Fibroblast of peridontal ligament (primary cell): Measurements from ENCODE around the gene GABBR2.

Source experiments
- DNase-seq: peaks from one replicate; pipeline ENCODE4 v3.0.0-alpha.2; 2010; ENCODE audit errors: extremely low read depth

The GABBR2 gene

DNA sequence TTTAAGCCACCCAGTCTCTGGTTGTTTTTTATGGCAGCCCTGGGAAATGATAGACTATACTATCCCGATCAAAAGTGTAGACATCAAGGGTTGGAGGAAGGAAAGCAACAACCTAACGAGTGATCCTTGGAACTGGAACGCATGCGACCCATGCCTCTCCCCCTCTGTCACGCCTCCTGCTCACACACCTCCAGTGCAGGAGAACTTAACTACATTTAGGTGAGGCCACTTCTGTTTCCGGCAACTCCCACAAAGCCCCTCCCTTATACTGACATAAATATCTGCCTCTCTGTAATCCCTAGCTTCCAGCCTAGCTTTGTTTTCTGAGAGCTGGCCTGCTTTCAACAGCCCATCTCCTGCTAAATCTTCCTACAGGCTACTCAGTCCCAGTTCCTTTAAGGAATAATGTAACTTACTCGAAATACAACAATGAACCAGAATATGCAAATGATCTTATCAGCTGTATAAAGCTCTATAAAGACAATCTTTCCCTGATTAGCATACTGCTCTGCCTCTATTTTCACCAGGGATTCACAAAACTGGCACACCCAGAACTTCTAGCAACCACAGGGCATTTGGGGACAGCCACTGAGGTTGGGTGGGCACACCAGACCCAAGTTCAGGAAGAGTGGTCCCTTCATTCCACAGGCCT is 73.9 kb downstream of the GABBR2 start:
- no peak for DNase-seq

DNA sequence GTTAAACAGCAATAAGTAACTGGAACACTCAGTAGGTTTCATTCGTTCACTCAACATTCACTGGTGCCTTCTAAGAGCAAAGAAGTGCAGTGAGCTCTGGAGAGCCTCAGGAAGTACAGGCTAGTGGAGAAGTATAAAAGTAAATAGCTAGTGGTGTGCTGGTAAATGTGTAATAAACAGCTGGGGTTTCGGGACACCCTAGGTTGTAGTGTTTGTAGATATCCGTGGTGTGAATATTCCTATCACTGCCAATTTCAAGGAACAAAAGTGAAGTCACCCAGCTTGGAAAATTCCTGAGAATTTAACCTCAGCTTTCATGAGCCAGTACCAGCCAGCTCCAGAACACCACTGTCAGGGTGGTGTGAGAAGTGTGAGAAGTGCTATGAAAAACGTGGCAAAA is 75.9 kb downstream of the GABBR2 start:
- no peak for DNase-seq

DNA sequence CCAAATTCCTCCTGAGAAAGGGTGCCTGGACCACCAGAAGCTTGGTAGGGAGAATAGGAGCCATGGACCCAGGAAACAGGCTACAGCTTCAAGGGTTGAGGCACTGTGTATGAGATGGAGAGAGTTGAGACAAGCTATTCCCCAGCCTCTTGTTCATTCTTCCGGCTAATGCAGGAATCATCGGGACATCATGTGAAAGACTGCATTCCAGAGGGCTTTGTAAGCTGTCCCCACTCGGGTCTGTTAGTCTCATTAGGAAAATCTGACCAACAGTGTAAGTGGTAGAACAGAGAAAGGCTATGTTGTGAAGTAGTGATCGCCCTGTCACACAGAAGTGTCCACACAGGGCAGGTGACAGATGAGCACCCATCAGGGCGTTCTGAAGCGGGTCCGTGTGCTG is 81.4 kb downstream of the GABBR2 start:
- no peak for DNase-seq

DNA sequence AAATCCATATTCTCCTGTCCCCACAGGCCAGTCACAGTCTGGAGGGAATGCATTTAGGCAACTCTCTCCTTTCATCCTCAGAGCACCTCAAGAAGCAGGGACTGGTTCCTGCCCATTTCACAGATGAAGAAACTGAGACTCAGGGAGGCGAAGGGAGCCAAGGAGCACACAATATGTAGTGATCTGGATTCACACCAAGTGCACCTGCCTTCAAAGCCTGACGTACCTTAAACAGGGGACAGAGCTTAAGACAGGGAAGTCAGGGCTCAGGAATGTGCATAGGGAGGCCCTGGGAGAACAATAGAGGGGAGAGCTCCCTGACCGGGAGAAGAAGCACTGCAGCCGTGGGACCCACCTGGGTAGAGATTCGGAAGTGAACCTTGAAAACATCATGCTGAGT is 83.0 kb downstream of the GABBR2 start:
- DNase-seq = no peak

DNA sequence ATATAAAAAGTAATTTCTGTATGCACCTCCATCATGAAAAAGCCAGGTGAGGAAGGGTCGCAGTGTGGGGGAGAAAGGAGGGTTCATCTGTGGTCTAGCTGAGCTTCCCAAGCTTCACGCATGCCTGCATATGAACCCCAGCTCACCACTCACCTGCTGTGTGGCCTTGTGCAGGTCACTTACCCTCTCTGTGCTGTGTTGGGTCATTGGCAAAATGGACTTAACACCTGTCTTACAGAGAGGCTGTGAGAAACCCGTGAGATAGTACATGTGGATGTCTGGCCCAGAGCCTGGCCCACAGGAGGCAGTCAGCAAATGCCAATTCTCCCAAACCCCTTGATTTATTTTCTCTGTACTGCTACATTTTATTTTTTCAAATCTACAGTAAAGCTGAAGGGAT is 88.9 kb downstream of the GABBR2 start:
- no peak for DNase-seq

DNA sequence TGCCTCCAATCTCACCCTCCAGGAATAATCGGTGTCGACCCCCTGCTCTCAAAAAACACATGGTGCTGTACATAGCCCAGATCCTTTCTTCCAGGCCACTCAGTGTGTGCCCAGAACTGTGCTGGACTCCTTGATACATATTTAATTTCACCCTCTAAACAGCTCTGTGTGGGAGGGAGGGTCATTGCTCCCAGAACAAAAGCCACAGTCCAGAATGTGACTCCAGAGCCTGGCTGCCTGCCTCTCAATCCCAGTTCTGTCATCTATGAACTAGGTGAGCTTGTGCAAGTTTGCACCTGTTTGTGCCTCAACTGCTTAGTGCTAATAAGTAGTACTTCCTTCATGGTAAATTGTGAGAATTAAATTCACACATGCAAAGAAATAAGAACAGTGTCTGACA is 93.1 kb downstream of the GABBR2 start:
- DNase-seq = no peak

DNA sequence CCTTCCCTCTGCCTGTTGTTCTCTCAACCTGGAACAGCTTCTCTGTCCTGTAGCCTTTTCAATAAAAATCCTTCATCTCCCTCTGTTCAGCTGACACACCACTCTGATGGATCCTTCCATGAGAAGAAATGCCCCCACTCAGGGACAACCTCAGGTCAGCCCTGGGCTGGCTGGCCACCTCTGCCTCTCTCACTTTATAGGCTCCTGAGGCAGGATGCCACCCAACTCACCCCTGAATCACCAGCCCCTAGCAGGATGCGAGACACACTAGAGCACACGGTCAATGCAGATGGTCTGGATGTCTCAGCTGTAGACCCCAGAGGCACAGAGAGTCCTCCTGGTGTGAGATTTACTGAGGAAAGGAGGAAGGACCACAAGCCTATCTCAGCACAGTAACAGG is 93.8 kb downstream of the GABBR2 start:
- no peak for DNase-seq

DNA sequence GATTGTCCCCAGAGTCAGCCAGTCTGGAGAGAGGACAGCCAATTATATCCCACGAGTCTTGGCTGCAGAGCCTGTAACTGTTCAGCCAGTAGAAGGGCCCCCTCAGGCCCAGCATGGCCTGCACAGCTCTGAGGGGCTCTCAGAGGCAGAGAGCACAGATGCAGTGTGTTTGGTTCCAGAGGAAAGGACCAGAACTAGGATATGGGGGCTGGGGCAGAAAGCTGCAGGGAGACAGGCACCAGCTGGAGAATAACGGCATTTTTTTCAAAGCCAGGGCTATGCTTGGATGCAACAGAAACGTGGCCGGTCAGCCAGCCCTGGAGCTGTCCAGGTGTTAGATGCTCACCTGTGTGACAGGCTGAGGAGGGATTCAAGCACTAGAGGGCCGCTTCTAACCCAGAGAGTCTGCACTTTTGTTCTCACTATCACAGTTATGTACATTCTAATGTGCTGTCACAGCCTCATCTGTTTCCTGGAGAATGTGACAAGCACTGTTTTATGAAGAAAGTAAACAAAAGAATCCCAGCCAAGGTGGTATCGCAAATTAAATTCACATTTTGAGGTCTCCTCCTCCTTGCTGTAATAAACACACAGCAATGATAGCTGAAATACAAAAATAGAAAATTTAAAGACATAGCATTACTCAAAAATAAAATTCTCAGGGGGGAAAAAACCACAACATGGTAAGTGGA is 96.5 kb downstream of the GABBR2 start:
- no peak for DNase-seq

DNA sequence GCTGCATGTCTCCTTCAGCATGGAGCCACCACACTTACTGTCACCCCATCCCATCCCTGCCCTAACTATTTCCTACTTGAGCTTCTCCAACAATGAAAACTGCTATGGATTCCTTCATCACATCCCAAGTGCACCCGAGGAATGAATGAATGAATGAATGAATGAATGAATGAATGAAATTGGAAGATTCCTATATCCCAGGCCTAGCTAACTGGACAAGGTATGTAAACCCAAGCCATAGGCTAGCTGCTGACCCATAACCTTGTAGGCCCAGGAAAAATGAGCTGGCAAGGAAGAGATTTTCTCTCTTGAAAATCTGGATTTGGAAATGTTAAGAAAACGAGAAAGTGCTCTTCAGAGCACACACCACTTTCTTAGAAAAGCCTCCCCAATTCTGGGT is 97.4 kb downstream of the GABBR2 start:
- DNase-seq = no peak

DNA sequence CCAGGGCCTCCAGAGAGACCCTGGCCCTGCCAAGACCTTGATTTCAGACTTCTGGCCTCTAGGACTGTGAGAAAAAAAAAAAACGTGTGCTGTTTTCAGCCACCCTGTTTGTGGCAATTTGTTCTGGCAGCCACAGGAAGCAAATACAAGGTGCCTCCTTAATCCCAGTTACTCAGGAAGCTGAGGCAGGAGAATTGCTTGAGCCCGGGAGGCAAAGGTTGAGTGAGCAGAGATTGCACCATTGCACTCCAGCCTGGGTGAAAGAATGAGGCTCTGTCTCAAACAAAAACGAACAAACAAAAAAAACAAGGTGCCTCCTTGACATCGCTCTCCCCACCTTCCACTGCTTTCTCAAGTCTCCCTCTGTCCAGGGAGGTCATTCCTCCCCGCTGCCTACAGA is 98.0 kb downstream of the GABBR2 start:
- no peak for DNase-seq

DNA sequence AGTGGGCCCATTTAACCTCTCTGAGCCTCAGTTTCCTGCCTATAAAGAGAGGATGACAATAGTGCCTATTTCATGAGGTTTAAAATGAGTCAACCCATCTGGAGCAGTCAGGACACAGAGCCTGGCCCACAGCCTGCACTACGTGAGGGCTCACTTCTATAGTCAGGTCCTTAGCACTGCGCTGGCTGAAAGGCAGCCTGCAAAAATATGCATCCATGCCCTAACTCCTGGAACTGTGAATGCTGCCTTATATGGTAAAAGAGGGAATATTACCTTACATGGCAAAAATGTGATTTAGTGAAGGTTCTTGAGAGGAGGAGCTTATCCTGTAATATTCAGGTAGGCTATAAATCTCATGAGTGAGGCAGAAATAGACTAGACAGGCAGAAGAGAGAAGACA is 98.5 kb downstream of the GABBR2 start:
- no peak for DNase-seq

DNA sequence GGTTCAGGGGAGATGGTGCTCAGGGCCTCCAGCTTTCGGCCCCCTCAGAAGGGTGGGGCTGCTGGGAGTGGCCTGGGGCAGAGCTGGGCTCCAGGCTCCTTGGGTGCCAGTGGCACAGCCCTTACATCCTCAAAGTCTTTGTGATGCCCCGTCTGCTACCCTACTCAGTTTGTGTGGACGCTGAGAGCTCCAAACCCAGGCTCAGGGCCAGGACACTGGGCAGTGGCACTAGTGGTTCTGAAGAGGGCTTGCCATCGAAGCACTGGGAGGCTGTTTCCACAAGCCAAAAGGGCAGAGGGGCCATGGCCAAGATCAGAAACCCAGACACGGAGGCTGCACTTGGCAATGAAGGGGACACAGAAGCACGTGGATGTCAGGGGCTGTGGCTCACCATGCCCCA is 99.1 kb downstream of the GABBR2 start:
- no peak for DNase-seq

DNA sequence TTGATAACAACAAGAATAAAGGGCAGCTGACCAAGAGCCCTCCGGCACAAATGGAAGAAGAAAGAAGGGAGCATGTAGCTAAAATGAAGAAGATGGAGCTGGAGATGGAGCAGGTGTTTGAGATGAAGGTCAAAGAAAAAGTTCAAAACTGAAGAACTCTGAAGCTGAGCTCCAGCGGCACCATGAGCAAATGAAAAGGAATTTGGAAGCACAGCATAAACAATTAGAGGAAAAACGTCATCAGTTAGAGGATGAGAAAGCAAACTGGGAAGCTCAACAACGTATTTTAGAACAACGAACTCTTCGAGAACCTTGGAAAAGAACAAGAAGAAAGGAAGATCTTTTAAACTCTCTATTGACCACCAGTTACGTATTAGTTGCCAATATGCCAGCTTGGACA is 100.9 kb downstream of the GABBR2 start:
- DNase-seq = peak; percentile 49

DNA sequence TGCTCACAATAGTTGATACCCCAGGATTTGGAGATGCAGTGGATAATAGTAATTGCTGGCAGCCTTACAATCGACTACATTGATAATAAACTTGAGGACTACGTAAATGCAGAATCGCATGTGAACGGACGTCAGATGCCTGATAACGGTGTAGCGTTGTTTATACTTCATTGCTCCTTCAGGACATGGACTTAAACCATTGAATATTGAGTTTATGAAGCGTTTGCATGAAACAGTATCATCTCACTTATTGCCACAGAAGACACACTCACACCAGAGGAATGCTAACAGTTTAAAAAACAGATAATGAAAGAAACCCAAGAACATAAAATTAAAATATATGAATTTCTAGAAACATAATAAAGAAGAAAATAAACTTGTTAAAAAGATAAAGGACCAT is 101.6 kb downstream of the GABBR2 start:
- DNase-seq = peak; percentile 18

DNA sequence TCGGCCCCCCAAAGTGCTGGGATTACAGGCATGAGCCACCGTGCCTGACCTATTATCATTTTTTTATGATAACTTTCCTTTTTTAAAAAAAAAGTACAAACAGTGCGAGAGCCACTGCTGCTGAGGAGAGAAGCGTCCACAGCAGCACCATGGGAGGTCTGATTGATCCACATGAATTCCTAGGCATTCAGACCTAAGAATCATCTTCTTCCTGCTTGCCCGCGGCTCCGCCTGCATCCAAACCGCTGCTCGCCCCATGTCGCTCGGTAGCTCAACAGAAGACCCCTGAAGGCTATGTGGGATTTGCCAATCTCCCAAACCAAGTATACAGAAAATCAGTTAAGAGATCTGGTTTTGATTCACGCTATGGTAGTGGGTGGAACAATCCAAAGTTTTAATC is 102.0 kb downstream of the GABBR2 start:
- no peak for DNase-seq

DNA sequence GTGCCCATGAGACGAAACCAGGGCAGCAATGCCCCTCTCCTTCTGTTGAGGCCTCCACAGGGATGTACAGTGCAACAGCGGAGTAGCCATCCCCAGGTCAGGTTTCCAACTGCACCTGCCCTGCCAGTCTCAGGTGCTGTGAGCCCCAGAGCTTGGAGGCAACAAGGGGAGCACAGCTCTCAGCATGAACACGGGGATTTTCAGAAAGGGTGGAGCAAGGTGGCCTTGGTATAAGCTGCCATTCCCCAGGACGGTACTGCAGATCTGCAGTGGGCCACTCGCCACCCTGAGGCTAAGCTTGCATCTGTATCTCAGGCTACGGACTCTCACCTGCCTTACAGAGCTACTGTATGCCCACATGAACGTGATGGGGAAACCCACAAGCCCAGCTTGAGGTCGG is 103.6 kb downstream of the GABBR2 start:
- DNase-seq = no peak

DNA sequence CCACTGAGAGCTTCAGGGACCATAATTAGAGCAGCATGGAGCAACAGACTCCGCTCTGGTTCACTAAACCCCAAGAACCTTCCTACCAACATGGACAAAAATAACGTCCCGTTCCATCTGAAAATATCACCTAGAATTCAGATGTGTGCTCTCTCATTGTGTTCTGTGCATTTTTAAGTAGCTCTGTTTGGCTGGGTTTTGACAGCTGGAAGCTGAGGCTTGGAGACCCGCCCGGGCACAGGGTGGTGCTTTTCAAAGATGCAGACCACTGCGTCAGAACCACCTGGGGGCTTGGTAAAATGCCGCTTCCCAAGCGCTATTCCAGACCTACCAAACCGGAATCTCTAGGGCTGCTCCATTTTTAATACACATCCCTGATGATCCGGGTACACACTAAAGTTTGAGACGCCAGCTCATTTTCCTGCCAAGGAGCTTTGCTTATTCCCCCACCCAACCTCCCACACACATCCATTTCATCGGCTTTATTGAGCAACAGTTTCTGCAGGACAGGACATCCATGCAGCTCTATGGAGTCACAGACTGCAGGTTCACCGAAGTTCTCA is 104.8 kb downstream of the GABBR2 start:
- no peak for DNase-seq

DNA sequence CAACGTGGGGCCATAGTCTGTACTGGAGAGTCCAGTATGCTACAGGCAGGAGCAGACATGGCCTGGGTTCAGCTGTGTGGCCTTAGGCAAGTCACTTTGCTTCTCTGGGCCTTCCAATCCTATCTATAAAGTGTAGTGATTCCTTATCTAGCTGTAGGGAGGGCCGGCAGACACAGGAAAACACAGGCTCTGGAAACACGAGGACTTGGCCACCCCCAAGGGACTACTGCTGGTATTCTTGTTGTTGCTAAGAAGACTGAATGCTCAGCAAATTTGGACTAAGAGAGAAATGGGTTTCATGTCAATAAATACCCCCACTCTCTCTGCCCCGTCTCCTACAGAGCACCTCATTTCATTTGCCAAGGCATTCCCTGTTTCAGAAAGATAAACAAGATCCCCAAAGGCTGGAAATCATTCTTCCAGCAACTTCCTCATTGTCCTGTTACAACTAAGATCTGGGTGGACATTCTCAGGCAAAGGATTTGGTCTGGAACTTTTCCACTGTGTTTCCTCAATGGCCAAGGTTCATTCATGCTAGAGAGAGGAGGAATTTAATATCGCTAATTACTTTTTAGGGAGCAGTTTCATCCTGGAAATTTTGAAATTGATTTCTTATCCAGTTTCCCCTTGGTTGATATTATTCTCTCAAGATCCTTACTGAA is 105.8 kb downstream of the GABBR2 start:
- no peak for DNase-seq

DNA sequence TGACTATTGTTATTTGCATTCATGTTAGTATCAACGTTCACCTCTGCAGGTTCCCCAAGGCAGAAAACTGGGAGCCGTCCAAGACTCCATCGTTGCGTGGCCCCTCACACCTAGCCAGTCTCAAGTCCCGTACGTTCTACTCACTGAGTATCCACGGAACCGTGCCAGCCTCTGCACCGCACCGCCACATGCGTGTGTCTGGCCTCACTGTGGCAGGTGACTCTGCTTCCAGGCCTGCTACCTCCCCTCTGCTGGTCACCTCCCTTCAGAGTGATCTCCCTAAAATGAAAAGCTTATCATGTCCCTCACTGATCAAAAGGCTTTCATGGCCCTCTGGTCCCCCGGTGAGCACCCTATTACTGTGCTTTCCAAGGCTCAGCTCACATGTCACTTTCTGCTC is 108.1 kb downstream of the GABBR2 start:
- no peak for DNase-seq

DNA sequence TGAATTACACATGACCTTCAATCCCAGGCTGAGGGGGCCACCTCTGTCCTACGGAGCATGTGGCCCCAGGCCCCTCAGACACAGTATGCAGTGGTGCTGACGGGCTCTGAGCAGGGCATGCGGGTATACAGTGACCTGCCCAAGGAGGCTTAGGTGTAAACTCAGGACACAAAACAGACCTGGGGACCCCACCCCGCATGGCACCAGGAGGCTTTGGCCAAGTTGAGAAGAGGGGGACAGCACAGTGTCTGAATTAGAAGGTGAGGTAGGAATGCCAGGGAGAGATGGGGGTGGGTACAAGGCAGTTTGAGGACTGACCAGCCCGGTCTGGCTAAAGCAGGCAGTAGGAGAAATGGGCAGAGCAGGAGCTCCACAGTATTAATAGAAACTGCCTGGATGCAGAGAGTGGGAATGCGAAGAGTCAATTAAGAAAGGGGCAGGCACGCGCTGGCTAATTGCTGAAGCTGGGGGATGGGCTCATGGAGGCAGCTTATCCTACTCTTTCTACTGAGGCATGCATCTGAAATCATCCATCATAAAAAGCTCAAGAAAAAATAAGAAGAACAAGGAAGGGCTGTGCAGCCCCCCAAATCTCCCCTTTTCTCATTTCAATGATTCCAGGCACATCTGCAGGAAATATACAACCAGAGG is 109.0 kb downstream of the GABBR2 start:
- DNase-seq = no peak

DNA sequence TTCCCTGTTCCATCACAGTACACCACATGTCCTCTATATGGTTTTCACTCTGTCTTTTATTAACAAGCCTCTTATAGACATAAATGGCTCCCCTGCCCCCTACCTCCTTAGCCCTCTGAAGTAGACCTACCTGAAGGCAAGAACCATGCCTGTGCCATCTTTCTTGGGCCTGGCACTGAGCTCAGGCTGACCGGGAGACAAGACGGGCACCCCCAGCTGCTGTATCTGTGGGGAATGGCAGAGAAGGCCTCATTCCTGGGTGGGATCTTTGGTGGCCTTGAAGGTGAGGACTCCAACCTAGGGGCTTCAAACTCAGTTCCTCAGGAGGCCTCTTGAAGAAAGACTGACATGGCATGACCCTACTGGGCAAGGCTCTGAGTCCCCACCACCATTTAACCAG is 109.9 kb downstream of the GABBR2 start:
- DNase-seq = no peak

DNA sequence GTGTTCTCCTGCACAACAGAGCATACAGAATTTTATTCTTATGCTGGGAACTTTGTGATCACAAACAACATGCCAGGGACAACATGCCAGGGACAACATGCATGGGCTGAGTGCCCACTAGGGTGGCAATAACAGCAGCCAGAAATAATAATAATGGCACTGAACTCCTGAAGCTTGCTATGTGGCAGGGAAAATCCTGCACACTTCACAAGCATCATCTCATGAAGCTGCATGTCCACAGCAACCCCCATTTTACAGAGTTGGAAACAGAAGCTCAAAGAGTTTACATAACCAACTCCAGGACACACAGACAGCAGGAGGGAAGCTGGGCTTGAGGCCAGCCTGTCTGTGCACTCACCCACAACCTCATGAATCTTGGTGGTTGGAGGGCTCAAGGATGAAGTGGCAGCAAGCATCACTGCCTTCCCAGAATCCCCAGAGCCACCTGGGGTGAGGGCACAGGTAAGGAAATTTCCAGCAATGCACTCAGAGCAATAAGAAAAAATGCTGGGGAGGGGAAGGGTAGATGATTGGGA is 111.4 kb downstream of the GABBR2 start:
- DNase-seq = no peak
